ENCODE data around the gene MAPK13.
"Not testable (repeated sequence)": the region's sequence is repeated elsewhere in the genome, so short reads cannot be mapped to it uniquely, and the experiment has no call there.

MAPK13 gene

DNA sequence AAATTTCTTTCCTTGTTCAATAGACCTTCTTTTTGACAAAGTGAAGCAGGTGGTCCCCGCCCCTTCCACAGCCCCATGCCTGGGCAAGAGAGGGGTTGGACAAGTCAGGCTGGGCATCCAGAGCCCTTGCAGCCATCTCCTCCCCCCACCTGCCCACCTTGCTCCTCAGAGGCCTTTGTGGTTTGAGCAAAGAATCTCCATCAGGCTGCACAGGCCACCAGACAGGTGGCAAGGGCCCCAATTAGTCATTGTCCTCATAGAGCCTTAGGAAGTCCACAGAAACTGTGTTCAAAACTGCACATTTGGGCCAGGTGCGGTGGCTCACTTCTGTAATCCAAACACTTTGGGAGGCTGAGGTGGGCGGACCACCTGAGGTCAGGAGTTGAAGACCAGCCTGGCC, 1.5 kb upstream of the MAPK13 start:
- DNase-seq, result no peak

DNA sequence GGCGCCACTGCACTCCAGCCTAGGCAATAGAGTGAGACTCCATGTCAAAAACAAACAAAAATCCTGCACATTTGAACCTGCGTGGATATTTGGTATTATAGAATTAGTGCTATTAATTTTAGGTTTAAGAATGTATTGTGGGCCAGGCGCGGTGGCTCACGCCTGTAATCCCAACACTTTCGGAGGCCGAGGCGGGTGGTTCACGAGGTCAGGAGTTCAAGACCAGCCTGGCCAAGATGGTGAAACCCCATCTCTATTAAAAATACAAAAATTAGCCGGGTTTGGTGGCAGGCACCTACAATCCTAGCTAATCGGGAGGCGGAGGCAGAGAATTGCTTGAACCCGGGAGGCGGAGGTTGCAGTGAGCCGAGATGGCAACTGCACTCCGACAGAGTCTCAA, 979 bp upstream of the MAPK13 start:
- DNase-seq, result not testable (repeated sequence)

DNA sequence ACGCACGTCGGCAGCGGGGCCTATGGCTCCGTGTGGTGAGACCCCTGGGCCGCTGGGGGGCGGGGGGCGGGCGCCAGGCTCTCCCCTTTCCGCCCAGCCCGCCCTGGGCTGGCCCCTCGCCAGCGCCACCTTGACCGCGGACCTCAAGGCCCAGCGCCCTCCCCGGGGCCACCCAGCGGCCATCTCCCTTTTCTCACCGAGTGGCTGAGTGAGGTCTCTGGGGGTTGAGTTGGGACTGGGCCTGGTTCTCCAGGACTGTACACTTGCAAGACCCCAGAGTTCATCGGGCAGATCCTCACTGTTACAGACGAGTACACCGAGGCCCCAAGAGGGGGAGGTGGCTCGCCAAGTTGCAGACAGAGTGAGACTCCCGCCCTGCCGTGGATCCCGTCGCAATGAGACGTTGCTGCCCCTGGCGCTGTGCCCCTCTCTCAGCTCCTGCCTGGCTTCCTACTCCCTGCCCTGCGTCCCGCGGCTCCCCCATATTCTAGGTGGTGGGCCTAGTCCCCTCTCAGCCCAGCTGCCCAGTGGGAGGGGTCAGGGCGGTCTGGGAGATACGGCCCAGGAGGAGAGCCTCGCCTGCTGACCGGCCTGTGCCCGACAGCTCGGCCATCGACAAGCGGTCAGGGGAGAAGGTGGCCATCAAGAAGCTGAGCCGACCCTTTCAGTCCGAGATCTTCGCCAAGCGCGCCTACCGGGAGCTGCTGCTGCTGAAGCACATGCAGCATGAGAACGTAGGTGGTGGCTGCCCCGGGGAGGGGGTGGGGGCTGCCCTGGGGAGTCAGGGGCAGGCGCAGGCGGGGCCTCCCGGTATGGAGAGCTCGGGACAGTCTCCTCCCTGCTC, 576 bp downstream of the MAPK13 start:
- no peak for DNase-seq

DNA sequence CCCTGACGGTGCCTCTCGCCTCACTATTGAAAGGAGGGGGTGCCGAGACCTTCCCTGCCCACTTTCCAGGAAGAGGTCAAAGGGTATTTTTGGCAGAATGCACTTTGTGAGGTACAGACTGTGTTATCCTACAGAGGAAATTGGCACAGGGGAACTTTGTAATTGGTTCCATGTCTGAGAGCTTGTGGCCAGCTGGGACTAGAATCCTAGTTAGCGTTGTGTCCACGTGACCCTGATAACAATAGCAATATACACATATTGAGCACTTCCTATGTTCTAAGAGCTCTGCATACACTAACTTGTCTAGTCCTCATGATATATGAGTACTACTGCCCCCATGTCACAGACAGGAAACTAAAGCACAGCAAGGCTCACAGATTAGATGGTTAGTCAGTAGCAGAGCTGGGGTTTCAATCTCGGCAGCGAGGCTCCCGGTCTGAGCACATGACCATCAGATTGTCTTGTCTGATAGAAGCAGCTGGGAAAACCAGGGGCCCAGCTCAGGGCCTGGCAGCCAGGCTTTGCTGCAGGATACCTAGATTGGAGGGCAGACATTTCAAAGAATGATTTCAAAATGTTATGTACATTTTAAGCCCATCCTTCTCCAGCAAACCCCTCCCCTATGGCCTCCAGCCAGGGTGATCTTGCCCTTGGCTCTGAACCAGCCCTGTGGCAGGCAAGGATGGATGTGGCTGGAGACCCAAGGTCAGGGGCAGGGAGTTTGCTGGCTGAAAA, 1.4 kb downstream of the MAPK13 start:
- DNase-seq, result peak; percentile 29 to 34

DNA sequence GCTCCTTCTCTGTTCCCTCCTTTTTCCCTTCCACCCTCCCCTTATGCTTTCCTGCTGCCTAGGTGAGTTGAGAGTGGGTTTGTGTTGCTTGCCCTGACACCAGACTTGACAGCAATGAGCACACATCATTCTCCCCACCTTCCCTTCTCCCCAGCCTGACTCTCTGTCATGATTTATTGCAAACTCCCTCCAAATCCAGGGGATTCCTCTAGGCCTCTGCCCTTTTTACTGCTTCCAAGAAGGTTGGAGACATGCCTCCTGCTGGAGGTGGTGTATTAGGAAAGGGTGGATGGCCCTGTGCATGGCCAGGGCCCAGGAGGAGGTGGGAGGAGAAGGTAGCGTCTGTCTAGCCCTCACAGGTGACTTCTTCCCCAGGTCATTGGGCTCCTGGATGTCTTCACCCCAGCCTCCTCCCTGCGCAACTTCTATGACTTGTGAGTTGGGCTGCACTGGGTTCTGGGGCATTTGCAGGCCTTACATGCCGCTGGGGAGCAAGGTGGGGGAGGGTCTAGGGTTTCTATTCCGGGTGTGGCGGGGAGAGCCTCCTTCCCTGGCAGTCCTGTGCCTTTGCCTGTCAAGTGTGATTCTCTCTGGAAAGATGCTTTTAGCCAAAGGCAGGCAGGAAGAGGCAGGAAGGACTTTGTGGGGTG, 2.1 kb downstream of the MAPK13 start:
- DNase-seq, result no peak

DNA sequence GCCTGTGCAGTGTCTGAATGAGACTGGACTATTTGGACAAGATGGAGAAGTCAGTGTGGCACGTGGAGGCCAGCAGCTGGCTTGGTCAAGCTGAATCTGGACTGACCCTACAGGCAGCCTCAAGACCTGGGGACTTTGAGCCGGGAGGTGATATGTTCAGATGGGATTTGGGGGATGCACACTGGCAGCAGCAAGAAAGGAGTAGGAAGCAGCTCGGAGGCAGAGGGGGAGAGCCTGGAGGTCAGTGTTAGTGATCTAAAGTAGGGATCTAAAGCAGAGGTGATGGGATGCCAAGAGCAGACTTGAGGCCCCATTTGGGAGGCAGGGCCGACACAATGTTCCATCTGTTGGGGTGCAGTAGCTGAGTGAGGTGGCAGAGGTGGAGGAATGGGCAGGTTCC, 2.8 kb downstream of the MAPK13 start:
- DNase-seq, result no peak

DNA sequence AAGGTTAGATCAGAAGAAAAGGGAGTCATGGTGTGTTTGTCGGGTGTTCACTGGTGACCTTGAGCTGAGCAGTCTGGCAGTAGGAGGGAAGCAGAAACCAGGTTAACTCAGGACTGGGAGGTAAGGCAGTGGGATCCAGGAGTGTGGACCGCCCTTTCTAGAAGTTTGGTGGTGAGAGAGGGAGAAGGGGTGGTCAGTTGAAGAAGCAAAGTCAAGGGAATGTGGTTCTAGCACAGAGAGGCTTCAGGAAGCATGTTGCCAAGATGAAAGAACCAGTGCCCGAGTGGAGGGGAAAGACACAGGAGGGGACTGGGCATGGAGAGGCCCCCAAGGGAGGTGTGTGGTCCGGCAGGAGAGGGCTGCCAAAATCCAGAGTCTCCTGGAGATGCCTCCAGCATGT, 3.6 kb downstream of the MAPK13 start:
- no peak for DNase-seq

DNA sequence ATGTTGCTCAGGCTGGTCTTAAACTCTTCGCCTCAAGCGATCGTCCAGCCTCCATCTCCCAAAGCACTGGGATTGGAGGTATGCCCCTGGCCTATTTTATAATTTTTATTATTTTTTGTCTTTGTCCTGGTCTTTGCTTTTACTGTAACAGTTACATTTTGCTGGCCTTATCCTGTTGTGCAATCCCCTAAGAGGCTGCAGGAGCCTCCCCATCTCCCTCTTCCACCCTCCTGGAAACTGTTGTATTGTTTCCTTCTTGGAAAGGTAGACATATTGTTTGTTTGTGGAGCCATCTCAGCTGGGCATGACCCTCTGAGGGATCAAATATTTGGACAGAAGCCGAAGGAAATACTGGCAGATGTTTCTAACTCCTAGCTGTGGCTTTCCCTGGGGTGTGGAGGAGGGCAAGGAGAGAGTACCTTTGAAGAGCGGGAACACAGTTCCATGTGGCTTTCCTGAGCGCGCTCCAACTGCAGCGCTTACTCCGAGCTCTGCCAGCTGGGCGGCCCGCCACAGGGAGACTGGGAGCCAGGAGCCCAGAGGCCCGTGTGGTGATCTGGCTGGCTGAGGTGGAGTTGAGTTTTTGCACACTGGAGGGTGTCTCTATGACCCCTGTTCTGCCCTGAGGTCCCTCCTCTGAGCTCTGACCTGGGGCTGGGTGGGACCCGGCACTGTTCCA, 4.9 kb downstream of the MAPK13 start:
- DNase-seq, result no peak

DNA sequence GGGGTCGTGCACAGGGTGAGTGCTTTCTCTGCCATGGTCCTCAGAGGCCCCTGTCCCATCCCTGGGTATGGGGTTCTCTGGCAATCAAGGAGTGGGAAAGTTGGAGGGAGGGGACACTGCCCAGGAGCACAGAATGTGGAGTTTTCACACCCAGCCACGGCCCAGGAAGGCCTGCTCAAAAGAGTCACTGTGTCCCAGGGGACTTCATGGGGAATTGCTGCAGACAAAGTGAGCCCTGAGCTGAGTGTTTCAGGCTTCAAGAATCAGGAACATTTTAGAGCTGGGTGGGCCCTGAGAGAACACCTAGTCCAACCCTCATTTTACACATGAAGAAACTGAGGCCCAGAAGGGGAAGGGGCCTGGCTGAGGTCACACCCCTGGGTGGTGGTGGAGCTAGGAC, 5.7 kb downstream of the MAPK13 start:
- DNase-seq, result no peak

DNA sequence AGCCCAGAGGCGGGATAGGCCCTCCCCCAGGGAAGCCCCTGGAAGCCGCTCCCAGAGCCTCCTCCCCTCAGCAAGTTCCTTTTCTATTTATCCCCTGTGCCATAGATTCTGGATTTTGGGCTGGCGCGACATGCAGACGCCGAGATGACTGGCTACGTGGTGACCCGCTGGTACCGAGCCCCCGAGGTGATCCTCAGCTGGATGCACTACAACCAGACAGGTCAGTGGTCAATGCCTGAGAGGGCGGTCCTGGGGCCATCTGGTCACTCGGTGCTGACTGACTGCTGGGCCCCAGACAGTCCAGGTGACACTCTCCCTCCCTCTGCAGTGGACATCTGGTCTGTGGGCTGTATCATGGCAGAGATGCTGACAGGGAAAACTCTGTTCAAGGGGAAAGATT, 6.2 kb downstream of the MAPK13 start:
- DNase-seq, result no peak

DNA sequence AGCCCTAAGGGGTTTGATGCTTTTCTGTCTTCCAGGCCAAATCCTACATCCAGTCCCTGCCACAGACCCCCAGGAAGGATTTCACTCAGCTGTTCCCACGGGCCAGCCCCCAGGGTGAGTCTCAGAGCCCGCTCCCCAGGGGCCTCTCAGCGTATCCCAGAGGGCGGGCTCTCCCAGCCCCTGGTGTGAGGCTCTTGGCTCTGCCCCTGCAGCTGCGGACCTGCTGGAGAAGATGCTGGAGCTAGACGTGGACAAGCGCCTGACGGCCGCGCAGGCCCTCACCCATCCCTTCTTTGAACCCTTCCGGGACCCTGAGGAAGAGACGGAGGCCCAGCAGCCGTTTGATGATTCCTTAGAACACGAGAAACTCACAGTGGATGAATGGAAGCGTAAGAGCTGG, 8.4 kb downstream of the MAPK13 start:
- DNase-seq, result no peak

DNA sequence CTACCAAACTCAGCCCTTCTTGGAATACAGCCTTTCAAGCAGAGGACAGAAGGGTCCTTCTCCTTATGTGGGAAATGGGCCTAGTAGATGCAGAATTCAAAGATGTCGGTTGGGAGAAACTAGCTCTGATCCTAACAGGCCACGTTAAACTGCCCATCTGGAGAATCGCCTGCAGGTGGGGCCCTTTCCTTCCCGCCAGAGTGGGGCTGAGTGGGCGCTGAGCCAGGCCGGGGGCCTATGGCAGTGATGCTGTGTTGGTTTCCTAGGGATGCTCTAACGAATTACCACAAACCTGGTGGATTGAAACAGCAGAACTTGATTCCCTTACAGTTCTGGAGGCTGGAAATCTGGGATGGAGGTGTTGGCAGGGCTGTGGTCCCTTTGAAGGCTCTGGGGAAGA, 9.1 kb downstream of the MAPK13 start:
- peak; percentile 22 to 45 for DNase-seq

DNA sequence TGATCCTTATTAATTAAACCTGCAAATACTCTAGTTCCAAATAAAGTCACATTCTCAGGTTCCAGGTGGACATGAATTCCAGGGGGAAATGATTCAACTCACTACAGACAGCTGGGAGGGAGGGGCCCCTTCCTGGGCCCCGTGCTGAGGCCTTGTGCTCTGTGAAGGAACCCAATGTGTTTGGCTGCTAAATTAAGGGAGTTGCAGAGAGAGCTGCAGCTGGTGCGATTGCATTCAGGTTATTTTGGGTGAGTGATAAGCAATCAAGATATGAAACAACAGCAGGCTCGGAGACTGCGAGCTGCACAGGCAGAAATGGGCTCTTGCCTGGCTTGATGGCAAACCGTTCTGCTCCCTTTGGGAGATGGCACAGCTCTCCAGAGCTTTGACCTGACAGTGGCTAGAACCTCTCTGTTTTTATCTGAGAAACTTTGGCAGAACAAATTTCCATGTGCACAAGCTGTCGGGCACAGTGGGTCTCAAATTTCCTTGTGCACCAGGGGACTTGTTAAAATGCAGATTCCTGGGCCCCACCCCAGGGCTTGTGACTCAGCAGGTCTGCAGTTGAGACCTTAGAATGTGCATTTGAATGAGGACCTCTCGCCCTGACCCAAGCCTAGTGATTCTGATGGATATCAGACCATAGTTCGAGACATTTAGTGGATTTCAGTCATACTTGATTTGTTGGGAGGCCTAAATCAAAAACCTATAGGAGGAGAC, 9.8 kb downstream of the MAPK13 start:
- peak; percentile 18 to 28 for DNase-seq

DNA sequence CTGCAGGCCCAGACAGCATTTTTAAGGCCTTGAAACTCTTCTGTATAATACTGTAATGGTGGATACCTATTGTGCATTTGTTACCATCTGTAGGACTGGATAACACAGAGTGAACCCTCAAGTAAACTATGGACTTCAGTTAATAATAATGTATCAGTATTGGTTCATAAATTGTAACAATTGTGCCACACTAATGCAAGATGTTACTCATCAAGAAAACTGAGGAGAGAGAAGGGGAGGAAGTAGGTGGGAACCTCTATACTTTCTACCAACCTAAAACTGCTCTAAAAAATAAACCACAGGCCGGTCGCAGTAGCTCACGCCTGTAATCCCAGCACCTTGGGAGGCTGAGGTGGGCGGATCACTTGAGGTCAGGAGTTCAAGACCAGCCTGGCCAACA, 10.8 kb downstream of the MAPK13 start:
- DNase-seq, result no peak

DNA sequence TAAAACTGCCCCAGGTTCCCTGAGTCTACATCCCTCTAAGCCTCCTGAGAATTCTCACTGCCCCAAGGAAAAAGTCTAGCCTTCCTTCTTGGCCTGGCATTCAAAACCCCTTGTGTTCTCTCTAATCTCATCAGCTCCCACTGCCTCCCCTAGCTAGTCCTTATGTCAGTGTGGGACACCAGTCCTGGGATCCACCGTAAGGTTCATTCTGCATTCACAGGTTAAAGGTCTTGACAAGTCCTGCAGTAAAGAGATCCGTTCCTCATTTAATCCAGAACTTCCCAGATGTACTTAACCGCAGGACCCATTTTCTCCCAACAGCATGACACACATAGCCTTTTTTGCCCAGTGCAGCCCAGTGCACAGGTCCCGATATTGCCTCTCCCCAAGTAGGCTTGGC, 11.6 kb downstream of the MAPK13 start:
- DNase-seq, result no peak

DNA sequence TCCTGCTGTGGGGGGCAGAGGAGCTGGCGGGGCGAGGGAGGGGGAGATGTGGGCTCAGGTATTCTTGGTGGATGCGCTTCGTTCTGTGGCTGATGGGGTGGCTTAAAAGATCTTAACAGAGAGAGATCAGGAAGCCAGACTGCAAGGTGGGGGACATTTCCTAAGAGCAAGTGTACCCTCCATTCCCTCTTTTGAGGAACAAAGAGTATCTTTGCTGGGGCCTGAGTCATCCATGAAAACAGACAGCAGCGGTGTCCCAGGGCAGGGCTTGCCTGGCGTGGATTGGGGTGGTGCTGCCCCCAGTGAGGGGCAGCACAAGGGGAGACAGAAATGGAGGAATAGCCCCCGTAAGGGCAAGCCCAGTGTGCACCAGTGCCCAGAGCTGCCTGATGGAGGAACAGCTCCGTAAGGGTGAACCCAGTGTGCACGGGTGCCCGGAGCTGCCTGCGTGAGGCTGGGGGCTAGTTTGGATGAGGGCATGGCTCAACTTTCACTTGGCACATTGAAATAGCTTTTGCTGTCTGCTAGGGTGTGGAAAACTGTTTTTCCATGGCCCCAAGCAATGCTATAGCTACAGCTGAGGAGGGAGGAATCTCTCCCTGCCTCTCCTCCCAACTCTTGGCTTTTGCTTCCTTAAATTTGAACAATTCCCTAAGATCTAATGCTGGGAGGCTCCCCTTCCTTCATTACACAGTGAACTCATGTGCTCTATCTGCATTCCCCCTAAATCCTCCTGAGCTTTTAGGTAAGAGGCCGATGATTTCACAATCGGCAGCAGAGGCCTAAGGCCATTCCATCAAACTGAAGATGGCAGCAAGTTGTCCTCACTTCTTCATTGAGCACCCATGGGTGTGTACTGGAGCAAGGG, 12.9 kb downstream of the MAPK13 start:
- DNase-seq, result peak in 1 of 2 experiments; percentile 23

DNA sequence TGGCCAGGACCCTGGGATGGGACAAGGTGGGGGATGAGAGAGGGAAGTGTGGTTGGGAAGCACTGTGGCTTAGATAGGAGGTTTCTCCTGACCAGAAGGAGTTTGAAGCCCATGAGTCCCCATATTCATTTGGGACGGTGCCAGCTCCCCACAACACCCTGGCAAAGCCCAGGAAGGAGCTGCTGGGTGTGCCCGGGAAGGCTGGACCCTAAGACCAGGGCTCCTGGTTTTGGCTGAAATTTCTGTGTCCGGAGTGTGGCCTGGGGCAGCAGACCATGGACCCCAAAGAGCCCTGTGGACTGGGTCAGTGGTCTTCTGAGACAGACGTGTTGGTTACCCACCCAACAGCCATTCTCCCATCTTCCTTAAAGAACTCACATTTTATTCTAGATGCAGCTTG, 15.2 kb downstream of the MAPK13 start:
- no peak for DNase-seq

DNA sequence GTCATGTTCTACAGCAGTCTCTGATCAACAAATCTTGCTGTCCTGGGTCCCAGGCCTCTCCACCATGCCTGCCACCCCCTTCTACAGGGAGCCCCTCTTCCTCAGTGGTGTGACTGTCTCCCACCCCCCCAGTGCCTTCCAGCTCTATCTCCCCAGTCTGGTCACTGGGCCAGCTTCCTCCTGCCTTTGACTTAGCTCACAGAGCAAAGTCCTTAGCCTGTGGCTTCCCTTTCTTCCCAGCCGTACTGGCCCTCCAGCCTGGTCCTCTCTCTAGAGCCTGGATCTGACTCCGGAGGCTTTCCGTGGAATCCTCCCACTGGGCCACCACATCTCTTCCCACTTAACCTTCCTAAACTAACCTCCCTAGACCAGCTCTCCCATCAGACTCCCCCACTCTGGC, 17.0 kb downstream of the MAPK13 start:
- no peak for DNase-seq

DNA sequence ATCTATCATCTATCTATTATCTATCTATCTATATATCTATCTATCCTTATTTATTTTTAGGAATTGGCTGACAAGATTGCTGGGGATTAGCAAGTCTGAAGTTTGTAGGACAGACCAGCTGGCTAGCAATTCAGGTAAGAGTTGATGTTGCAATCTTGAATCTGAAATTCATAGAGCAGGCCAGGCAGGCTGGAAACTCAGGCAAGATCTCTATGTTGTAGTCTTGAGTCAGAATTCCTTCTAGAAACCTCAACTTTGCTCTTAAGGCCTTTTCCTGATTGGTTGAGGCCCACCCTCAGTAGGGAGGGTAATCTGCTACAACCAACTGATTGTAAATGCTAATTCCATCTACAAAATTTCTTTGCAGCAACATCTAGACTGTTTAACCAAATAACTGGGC, 19.2 kb downstream of the MAPK13 start:
- DNase-seq, result no peak

DNA sequence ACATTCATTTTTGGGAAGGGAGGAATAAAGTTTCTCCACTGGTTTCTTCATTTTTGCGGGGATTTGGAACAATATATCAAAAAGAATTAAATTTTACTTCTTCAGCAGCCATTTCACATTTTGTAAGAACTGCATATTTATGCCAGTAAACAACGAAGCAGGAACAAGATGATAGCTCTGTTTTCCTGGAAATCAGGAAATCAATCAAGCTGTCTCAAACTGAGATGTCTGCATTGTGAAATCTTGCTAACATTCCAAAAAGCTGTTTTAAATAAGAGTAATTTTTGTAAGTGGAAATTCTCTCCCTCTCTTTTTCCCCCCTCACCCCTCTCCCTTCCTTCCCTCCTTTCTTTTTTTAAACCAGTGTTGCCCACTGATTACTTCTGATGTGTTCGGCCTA, 20.0 kb downstream of the MAPK13 start:
- DNase-seq, result no peak

DNA sequence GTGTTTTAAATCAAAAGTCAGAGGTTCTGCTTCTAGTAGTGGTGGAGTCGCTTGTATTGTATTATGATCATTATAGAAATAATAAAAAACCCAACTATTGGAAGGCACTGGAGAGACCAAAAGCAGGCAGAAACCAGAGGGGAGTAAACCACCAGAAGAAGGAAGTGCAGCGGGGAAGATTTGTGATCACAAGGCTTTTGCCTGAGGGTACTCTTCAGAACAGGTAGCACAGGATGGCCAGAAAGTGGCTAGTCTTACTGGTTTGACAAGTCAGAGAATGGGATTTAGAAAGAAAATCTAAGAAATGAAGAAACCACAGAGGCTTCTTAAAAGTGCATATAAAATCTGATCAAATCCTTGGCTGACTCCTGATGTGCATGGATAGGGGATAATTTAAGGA, 24.0 kb downstream of the MAPK13 start:
- no peak for DNase-seq

DNA sequence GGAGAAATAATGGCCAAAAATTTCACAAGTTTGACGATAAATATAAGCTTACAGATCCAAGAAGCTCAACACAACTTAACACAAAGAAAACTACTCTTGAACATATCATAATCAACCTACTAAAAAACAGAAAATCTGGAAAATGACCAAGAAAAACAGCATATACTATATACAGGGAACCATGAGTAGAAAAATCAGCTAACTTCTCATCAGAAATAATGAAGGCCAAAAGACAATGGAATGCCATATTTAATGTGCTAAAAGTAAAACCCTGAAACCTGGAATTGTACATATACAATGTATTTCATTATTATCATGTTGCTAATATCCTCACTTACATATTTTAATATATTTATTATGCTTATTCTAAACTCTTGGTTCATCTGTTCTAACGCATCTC, 25.3 kb downstream of the MAPK13 start:
- no peak for DNase-seq

Data from Kasumi-1 (cell line).